ENCODE measurements around the gene TMEM132D. TPM values are rescaled to one million over a fixed set of nuclear protein-coding genes. Genes with fewer than 3 reads are reported as not detected.

The TMEM132D gene
- total and polyA plus RNA-seq, 2 of the 8 experiments (the other 6 are each of a cell fraction or from before 2014, with no cell fraction given), result 3.5 to 10.1 TPM

DNA sequence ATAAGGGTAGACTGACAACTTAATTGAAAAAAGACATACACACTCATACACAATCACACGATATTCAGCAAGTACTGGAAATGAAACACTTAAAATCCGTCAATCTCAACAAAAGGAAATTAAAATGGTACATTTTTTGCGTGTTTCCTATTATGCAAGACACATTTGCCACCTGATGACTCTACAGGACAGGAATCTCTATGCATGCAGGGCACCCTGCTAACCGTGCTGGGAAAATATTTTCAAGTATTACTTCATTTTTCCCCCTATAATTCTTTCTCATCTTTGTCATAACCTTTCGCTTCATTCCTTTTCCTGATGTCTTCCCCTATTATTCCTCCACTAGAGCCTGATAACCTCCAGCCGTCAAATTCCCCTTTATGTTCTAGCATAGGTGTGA is 150.2 kb downstream of the TMEM132D start (continued):
- TF ChIP-seq, protein P1, sequence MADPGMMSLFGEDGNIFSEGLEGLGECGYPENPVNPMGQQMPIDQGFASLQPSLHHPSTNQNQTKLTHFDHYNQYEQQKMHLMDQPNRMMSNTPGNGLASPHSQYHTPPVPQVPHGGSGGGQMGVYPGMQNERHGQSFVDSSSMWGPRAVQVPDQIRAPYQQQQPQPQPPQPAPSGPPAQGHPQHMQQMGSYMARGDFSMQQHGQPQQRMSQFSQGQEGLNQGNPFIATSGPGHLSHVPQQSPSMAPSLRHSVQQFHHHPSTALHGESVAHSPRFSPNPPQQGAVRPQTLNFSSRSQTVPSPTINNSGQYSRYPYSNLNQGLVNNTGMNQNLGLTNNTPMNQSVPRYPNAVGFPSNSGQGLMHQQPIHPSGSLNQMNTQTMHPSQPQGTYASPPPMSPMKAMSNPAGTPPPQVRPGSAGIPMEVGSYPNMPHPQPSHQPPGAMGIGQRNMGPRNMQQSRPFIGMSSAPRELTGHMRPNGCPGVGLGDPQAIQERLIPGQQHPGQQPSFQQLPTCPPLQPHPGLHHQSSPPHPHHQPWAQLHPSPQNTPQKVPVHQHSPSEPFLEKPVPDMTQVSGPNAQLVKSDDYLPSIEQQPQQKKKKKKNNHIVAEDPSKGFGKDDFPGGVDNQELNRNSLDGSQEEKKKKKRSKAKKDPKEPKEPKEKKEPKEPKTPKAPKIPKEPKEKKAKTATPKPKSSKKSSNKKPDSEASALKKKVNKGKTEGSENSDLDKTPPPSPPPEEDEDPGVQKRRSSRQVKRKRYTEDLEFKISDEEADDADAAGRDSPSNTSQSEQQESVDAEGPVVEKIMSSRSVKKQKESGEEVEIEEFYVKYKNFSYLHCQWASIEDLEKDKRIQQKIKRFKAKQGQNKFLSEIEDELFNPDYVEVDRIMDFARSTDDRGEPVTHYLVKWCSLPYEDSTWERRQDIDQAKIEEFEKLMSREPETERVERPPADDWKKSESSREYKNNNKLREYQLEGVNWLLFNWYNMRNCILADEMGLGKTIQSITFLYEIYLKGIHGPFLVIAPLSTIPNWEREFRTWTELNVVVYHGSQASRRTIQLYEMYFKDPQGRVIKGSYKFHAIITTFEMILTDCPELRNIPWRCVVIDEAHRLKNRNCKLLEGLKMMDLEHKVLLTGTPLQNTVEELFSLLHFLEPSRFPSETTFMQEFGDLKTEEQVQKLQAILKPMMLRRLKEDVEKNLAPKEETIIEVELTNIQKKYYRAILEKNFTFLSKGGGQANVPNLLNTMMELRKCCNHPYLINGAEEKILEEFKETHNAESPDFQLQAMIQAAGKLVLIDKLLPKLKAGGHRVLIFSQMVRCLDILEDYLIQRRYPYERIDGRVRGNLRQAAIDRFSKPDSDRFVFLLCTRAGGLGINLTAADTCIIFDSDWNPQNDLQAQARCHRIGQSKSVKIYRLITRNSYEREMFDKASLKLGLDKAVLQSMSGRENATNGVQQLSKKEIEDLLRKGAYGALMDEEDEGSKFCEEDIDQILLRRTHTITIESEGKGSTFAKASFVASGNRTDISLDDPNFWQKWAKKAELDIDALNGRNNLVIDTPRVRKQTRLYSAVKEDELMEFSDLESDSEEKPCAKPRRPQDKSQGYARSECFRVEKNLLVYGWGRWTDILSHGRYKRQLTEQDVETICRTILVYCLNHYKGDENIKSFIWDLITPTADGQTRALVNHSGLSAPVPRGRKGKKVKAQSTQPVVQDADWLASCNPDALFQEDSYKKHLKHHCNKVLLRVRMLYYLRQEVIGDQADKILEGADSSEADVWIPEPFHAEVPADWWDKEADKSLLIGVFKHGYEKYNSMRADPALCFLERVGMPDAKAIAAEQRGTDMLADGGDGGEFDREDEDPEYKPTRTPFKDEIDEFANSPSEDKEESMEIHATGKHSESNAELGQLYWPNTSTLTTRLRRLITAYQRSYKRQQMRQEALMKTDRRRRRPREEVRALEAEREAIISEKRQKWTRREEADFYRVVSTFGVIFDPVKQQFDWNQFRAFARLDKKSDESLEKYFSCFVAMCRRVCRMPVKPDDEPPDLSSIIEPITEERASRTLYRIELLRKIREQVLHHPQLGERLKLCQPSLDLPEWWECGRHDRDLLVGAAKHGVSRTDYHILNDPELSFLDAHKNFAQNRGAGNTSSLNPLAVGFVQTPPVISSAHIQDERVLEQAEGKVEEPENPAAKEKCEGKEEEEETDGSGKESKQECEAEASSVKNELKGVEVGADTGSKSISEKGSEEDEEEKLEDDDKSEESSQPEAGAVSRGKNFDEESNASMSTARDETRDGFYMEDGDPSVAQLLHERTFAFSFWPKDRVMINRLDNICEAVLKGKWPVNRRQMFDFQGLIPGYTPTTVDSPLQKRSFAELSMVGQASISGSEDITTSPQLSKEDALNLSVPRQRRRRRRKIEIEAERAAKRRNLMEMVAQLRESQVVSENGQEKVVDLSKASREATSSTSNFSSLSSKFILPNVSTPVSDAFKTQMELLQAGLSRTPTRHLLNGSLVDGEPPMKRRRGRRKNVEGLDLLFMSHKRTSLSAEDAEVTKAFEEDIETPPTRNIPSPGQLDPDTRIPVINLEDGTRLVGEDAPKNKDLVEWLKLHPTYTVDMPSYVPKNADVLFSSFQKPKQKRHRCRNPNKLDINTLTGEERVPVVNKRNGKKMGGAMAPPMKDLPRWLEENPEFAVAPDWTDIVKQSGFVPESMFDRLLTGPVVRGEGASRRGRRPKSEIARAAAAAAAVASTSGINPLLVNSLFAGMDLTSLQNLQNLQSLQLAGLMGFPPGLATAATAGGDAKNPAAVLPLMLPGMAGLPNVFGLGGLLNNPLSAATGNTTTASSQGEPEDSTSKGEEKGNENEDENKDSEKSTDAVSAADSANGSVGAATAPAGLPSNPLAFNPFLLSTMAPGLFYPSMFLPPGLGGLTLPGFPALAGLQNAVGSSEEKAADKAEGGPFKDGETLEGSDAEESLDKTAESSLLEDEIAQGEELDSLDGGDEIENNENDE (IDR thresholded peaks at IDR 0.05; ENCODE audit: insufficient replicate concordance, low read length), result no peak
- TF ChIP-seq CTBP2 (IDR thresholded peaks at IDR 0.05; ENCODE audit: borderline replicate concordance, insufficient read depth, insufficient read length, low read length) (no peak), CBX8 (IDR thresholded peaks at IDR 0.05; ENCODE audit: borderline replicate concordance, low read depth, low read length) (no peak), SRF (IDR thresholded peaks at IDR 0.05; ENCODE audit: low read depth, low read length) (no peak), POLR2A (IDR thresholded peaks at IDR 0.05; ENCODE audit: control extremely low read depth in 1 of 2, low read depth in 2 of 2, low read length in 2 of 2) (no peak), CEBPB (IDR thresholded peaks at IDR 0.05; ENCODE audit: low read depth, low read length) (no peak), SIN3A (conservative IDR thresholded peaks at IDR 0.05 in 1 of 2, IDR thresholded peaks at IDR 0.05 in 1 of 2; ENCODE audit: low read depth in 1 of 2, low read length in 2 of 2) (no peak), SIX5 (IDR thresholded peaks at IDR 0.05; ENCODE audit: low read depth, low read length) (no peak)

Measured in H1 (cell line).